DND-41 (cell line): ENCODE data around the gene SECTM1.

ENCODE experiments used
- EZH2 ChIP-seq: IDR thresholded peaks from 3 replicates; pipeline ENCODE4 v1.6.1; 2012; ENCODE audit warnings: borderline replicate concordance, low read depth, mild to moderate bottlenecking, moderate library complexity, low read length, inconsistent platforms; ENCODE audit not compliant: severe bottlenecking
- TF ChIP-seq, protein P1 (sequence below): IDR thresholded peaks from 2 replicates; pipeline ENCODE4 v1.5.1; 2012; ENCODE audit warnings: borderline replicate concordance, low read length, moderate library complexity, mild to moderate bottlenecking; ENCODE audit not compliant: poor library complexity, severe bottlenecking; ENCODE audit errors: extremely low read depth

GRCh38 chr17:82324566-82325285 is 8.8 kb downstream of the SECTM1 start:
- TF ChIP-seq, protein P1, sequence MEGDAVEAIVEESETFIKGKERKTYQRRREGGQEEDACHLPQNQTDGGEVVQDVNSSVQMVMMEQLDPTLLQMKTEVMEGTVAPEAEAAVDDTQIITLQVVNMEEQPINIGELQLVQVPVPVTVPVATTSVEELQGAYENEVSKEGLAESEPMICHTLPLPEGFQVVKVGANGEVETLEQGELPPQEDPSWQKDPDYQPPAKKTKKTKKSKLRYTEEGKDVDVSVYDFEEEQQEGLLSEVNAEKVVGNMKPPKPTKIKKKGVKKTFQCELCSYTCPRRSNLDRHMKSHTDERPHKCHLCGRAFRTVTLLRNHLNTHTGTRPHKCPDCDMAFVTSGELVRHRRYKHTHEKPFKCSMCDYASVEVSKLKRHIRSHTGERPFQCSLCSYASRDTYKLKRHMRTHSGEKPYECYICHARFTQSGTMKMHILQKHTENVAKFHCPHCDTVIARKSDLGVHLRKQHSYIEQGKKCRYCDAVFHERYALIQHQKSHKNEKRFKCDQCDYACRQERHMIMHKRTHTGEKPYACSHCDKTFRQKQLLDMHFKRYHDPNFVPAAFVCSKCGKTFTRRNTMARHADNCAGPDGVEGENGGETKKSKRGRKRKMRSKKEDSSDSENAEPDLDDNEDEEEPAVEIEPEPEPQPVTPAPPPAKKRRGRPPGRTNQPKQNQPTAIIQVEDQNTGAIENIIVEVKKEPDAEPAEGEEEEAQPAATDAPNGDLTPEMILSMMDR = no peak
- no peak for TF ChIP-seq EZH2
